CD4-positive, alpha-beta T cell treated with Interleukin-4 for 1 hour (primary cell): ENCODE measurements around the gene TXNDC8.
A peak's percentile ranks its signal among the peaks of the same experiment; 100 is the strongest.

Experiments used
- DNase-seq, 2 donors: peaks; one replicate each; pipeline ENCODE4 v3.0.0-alpha.2; 2020 to 2022

The TXNDC8 gene

GRCh38 chr9:110276781-110277180, 60.9 kb downstream of the TXNDC8 start:
- no peak for DNase-seq

DNA sequence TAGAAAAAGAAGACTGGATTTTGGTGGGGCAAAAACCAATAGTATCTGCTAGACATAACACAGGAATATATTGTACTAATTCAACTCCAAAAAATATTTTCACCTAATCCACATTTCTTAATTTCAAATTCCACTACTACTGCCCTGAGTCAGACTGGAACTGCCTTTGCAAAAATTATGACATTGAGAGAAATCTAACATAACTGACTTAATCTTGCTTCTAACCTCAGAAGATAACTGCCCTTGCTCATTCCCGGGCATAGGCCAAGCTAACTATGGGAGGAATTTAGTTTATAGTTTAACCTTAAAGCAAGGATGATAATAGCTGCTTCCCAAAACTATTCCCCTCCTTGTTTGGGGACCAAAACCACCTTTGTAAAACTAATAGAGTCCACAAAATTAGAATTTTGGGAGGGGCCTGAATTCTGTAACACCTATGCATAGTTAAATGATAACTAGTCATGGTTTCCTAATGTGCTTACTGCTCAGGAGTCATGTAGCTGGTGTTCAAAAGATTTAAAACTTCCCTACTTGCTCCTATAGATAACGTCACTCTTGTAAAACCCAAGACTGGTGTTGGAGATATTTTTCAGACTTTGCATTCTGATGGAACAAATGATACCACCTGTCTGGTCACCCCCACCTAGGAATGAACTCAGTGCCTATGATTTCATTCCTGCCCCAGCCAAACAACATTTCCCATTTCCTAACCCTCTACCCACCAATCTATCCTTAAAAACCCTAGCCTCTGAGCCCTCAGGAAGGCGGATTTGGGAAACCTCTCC, 67.3 kb downstream of the TXNDC8 start:
- no peak for DNase-seq

- DNase-seq = no peak
Observed at GRCh38 chr9:110266795-110267194, 70.9 kb downstream of the TXNDC8 start.

DNA sequence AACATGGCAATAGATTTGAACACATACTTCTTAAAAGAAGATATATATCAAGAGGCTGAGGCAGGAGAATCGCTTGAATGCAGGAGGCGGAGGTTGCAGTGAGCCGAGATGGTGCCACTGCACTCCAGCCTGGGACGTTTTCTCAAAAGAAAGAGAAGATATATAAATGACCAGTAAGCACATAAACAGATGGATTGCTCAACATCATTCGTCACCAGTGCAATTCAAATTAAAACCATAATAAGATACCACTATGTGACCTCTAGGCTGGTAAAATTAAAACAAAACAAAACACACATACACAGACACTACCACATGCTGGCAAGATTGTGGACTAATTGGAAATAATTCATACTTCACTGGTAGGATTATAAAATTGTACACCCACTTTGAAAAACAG, 76.0 kb downstream of the TXNDC8 start:
- no peak for DNase-seq

DNA sequence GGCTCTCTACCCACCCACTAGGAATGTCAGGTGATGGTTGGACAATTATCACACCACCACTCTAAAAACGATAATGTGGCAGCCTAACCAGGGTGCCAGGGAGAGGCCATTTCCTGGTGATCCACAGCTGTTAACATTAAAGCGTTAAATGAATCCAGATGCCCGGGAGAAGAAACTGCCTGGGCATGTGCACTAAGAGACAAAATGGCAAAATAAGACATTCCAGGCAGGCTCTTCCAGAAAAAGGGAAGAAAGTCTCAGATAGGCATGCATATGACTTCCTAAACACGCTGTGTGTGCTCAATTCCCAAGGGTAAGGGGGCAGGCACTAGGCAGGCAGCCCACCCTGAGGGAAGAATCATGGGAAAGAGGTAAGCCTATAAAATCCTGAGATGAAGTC, 76.8 kb downstream of the TXNDC8 start:
- no peak for DNase-seq

DNA sequence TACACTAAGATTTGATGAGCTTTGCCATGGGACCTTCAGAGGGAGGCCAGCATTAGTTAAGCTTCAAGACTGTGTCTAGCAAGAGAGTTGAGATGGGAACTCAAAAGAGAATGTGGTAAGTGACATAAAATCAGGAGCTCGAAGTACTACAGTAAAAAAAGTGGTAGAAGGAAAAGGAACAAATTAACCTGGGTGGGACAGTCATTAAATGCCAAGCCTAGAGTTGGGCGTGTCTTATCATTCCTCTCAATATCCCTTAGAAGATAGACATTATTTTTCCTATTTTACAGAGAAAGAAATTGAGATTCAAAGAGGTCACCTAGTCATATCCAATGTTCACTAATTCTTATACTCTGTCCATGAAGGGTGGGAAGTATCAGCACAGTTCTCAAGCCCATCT, 78.1 kb downstream of the TXNDC8 start:
- DNase-seq = no peak

DNA sequence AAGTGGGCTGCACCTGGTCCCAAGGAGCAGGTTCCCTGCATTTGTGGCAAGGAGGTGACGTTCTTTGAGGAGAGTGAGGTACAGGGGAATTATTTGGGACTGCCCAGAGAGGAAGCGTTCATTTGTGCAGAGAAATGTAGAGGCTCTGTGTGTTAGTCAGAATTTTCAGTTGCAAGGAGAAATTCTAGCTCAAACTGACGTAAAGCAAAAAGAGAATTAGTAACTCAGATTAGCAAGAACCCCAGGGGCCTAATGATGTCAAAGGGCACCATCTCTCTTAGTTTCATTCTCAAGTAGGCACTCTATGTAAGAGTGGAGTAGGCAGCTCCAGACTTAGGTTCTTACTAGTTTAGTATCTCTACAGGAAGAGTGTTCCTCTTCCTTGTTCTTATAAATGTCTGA, 79.0 kb downstream of the TXNDC8 start:
- no peak for DNase-seq

GRCh38 chr9:110257956-110258355, 79.7 kb downstream of the TXNDC8 start:
- no peak for DNase-seq

- DNase-seq = no peak
Observed at GRCh38 chr9:110257097-110257841, 80.4 kb downstream of the TXNDC8 start.

GRCh38 chr9:110256380-110257096, 81.1 kb downstream of the TXNDC8 start, which contains the start of gene TXN:
TSS of gene TXN (minus strand) at chr9:110256507. CDS start at chr9:110256435, 72 bp downstream.
- peak; percentile 83 to 87 for DNase-seq

DNA sequence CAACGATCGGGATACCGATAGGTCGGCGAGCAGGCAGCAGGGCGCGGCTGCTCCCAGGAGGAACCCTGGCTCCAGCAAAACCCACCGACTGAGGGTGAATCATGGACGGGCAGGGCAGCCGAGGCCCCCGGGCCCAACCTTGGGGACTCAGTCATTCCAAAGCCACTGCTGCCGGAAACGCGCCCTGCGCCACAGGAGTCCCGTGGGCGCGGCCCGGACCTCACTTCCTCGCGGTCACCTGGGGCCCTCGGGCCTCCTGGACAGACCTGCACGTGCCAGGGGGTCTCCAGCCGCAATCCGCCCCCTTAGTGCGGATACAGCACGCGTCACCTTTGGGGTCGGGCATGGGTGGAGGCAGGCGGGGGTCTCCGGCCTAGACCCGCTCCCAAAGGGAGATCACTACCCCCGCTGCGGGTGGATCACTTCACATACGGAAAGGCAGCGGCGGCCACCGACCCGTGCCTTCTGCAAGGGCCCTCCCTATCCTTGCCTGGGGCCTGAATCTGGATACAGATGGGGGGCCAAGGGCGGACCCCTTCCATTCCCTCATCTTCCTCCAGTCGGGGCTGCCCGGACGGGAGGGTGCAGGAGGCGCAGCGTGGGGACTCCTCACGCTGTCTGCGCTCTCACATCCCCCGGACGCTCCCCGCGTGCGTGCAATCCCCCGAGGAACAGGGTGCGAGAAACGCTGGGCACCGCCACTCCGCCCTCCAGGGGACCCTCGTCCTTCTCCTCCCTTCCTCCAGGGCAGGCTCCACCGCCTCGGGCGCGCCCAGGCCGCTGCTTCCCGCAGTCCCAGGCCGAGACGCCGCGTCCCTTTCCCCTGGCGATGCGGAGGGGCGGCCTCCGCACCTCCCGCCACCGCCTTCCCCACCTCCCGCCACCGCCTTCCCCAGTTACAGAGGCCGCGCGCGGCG, 81.9 kb downstream of the TXNDC8 start:
- DNase-seq = peak in 1 of 2 donors; percentile 27

DNA sequence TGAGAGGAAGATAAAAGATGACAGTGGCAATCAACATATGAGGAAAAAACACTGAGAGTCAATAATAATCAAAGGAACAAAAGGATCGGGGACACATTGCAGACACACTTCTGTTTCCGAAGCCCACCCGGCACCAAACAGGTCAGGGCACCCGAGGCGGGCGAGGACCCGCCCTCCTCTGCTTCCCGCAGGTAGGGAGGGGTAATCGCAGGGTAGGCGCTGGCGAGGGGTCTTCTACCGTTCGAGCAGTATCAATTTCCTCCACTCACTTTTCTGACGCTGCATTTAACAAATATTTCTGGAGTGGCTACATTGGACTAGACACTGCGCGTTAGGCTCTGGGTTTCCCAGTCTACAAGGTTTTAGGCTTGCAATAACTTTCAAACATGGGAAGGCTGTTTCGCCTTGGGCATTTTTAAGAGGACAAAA, 82.6 kb downstream of the TXNDC8 start:
- DNase-seq = peak in 1 of 2 donors; percentile 14

DNA sequence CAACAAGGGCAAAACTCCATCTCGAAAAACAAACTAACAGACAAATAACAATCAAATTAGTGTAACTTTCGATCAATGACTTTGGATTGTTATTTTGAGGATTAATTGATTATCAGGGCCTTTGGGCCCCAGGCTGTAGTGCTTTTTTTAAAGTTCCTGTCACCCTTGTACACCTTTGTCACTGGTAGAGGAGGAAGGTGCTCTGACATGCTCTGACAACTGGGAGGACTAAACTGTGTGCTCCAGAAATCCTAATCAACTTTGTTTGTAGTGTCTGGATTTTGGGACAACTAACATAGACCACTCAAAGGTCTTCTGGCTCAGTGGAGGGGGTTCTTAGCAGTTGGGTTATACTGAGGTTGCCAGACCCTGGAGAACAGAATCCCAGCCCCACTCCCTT, 83.2 kb downstream of the TXNDC8 start:
- DNase-seq = no peak
